GM21529 (cell line): ENCODE results near the gene LMAN1L.
"Not testable (repeated sequence)": the region's sequence is repeated elsewhere in the genome, so short reads cannot be mapped to it uniquely, and the experiment has no call there.

Source experiments
- ATAC-seq: cut with Tn5 transposase; IDR thresholded peaks from one replicate; pipeline ENCODE4 v1.9.1; 2021; ENCODE audit not compliant: unreplicated experiment

Gene LMAN1L

GRCh38 chr15:74782259-74783071 lies 30.2 kb upstream of the LMAN1L start:
- ATAC-seq = peak; percentile 2

GRCh38 chr15:74783072-74783807 lies 29.4 kb upstream of the LMAN1L start:
- ATAC-seq = no peak

- no peak for ATAC-seq
These were observed 28.8 kb upstream of the LMAN1L start for GRCh38 chr15:74783808-74784175.

- no peak for ATAC-seq
These were observed 28.0 kb upstream of the LMAN1L start for GRCh38 chr15:74784426-74785193.

- ATAC-seq = no peak
These were observed 27.2 kb upstream of the LMAN1L start for GRCh38 chr15:74785194-74786032.

GRCh38 chr15:74786081-74786480 lies 26.6 kb upstream of the LMAN1L start:
- ATAC-seq = not testable (repeated sequence)

GRCh38 chr15:74786551-74787165 lies 26.0 kb upstream of the LMAN1L start:
- ATAC-seq = no peak

- ATAC-seq = peak; percentile 39
These were observed 25.2 kb upstream of the LMAN1L start for GRCh38 chr15:74787251-74788041.

- no peak for ATAC-seq
These were observed 24.5 kb upstream of the LMAN1L start for GRCh38 chr15:74788042-74788682.

GRCh38 chr15:74788683-74789151 lies 23.9 kb upstream of the LMAN1L start:
- peak; percentile 25 for ATAC-seq

- no peak for ATAC-seq
These were observed 23.4 kb upstream of the LMAN1L start for GRCh38 chr15:74789171-74789631.

- ATAC-seq = no peak
These were observed 22.9 kb upstream of the LMAN1L start for GRCh38 chr15:74789741-74790079.

- no peak for ATAC-seq
These were observed 22.3 kb upstream of the LMAN1L start for GRCh38 chr15:74790080-74790916.

- no peak for ATAC-seq
These were observed 21.6 kb upstream of the LMAN1L start for GRCh38 chr15:74791007-74791406.

GRCh38 chr15:74791667-74792066 lies 21.0 kb upstream of the LMAN1L start:
- ATAC-seq = no peak

- no peak for ATAC-seq
These were observed 20.2 kb upstream of the LMAN1L start for GRCh38 chr15:74792227-74793016.
